HG03520 (cell line): Measurements from ENCODE around the gene MIER1.
"Not testable (repeated sequence)": the region's sequence is repeated elsewhere in the genome, so short reads cannot be mapped to it uniquely, and the experiment has no call there.

Experiments used
- ATAC-seq: cut with Tn5 transposase; IDR thresholded peaks from one replicate; pipeline ENCODE4 v1.9.1; 2021; ENCODE audit warnings: mild to moderate bottlenecking, moderate library complexity; ENCODE audit not compliant: unreplicated experiment

Gene MIER1

GRCh38 chr1:66924756-66925557 is at the start of gene MIER1, which contains the start of gene DNAI4:
TSS of gene MIER1 (plus strand) at chr1:66924990. CDS start at chr1:66925029, 39 bp downstream.
TSS of gene DNAI4 (minus strand) at chr1:66924856. CDS start at chr1:66924831, 25 bp downstream.
- ATAC-seq: peak; percentile 90

GRCh38 chr1:66876664-66877063 is 48.1 kb upstream of the MIER1 start:
- ATAC-seq: no peak

- ATAC-seq: no peak
Measured at GRCh38 chr1:66889030-66889429, 35.8 kb upstream of the MIER1 start.

- no peak for ATAC-seq
Measured at GRCh38 chr1:66890621-66891020, 34.2 kb upstream of the MIER1 start.

GRCh38 chr1:66893712-66894111 is 31.1 kb upstream of the MIER1 start:
- no peak for ATAC-seq

GRCh38 chr1:66915203-66915602 is 9.6 kb upstream of the MIER1 start:
- not testable (repeated sequence) for ATAC-seq

GRCh38 chr1:66916320-66916719 is 8.5 kb upstream of the MIER1 start:
- no peak for ATAC-seq

- no peak for ATAC-seq
Measured at GRCh38 chr1:66917476-66917875, 7.3 kb upstream of the MIER1 start.

- ATAC-seq: no peak
Measured at GRCh38 chr1:66919063-66919462, 5.7 kb upstream of the MIER1 start.

- no peak for ATAC-seq
Measured at GRCh38 chr1:66919828-66920227, 5.0 kb upstream of the MIER1 start.

- no peak for ATAC-seq
Measured at GRCh38 chr1:66920543-66920942, 4.2 kb upstream of the MIER1 start.

- ATAC-seq: no peak
Measured at GRCh38 chr1:66925558-66925910, 744 bp downstream of the MIER1 start.

GRCh38 chr1:66925944-66926343 is 1.2 kb downstream of the MIER1 start:
- ATAC-seq: no peak

- no peak for ATAC-seq
Measured at GRCh38 chr1:66927528-66927927, 2.7 kb downstream of the MIER1 start.

GRCh38 chr1:66929146-66929688 is 4.4 kb downstream of the MIER1 start:
- ATAC-seq: no peak

GRCh38 chr1:66929691-66929998 is 4.9 kb downstream of the MIER1 start:
- no peak for ATAC-seq

- peak; percentile 68 for ATAC-seq
Measured at GRCh38 chr1:66929999-66930822, 5.4 kb downstream of the MIER1 start.

- no peak for ATAC-seq
Measured at GRCh38 chr1:66930823-66931174, 6.0 kb downstream of the MIER1 start.

GRCh38 chr1:66931590-66931989 is 6.8 kb downstream of the MIER1 start:
- ATAC-seq: no peak

GRCh38 chr1:66932291-66932690 is 7.5 kb downstream of the MIER1 start:
- ATAC-seq: no peak

- no peak for ATAC-seq
Measured at GRCh38 chr1:66933887-66934700, 9.3 kb downstream of the MIER1 start.
